Activated T-cell treated with anti-CD3 and anti-CD28 coated beads for 1 hour (primary cell): ENCODE data around the gene CELF2.

ENCODE experiments used
- DNase-seq: peaks from one replicate; pipeline ENCODE4 v3.0.0-alpha.2; 2020; ENCODE audit warnings: low read depth

CELF2 gene

DNA sequence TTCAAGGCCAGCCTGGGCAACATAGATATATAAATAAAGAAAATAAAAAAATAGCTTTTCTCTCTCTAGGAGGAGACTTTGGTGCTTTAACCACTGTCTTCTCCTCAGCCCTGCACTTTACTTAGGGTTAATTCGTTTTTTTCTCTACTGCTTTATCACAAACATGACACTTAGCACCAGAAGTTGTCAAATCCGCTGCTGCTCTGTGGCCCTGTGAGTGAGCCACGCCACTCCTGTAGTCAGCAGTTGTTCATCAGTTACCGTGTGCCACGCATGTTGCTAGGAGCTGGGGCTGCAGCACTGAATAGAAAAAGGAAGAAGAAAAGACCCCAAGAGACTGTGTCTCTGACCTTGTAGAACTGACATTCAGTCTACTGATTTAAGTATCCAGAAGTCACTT is 232.6 kb downstream of the CELF2 start:
- no peak for DNase-seq

DNA sequence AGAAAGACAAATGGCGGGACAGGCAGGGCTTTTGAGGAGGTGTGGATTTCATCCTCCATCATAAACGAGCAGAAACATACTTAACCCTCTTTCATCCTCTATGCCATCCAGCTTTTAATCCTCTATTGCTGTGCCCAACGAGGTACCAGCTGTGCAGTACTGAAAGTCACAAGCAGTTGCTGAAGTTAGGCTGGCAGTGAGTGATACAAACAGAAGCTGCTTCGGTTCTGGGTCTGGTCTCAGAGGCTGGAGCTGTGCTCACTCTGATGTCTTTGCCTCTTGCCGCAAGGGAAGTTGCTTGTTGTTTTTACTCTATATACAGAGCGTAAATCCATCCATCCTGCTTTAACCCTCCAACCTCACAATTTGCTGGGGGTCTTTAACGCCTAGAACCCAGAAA is 235.2 kb downstream of the CELF2 start:
- no peak for DNase-seq

DNA sequence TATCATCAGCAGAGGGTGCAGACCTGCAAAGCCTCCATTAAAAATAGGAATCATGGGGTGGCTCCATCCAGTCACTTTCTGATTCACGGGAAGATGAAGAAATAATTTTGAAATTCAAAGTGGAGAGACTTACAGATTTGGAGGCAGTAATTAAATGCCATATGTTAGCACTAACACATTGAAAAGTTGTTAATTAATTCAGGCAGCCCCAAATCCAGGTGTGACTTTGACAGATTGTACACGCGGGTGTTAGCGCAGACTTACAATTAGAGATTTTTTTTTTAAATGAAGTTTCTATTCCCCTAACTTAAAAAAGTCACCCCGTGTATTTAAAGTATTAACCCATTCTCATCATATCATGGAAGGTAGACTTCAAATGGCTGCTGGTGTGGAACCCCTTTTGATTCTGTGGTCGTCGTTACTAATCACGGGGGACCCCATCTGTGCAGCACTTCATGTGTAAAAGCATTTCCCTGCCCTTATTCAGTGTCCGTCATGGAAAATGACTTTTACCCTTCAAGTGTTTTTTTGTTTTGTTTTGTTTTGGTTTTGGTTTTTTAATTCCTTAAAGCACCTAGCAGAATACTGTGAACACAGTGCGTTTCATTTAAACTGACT is 235.8 kb downstream of the CELF2 start:
- no peak for DNase-seq

DNA sequence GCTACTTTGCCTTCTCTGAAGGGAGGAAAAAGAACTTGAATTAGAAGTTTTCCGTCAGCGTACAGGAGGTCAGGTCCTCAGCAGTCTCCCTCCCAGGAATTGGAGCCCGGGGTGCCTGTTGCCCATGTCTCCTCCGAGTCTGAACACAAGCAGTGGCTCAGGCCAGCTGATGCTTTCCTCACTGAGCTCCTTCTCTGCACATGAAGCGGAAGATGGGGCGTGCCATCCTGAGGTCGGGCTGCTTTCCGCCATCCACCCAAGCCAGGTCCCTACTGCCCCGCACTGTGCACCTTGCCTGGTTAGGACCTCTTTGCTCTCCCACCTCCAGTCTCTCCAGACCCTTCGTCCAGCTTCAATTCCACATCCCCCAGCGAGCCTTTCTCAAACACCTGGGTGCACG is 237.5 kb downstream of the CELF2 start:
- no peak for DNase-seq

DNA sequence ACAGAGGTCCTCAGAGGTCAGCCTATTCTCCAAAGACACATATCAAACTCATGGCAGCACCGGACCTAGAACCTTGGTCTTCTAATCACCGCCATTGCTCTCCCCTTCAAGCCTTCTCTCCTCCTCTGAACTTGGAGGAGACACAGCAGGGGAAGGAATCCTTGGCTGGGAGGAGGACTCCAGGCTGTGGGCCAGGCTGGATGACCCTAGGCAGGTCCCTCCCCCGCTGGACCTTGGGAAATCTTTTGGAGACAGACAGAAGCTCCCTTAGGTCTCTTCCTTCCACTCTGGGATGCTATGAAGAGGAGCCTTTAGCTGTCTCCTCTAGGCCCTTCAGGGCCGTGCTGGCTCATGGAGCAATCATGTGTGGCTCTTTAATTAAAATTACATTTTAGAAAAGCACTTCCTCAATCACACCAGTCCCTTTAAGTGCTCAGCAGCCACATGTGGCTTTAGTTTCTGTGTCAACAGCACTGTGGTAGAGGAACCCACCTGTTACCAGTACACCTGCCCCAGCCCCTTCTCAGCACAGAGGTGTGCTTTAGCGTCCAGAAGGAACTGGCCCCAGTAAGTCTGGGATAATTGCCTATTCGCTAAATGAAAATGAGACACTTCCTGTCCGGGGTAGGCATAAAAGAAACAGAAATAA is 238.2 kb downstream of the CELF2 start:
- no peak for DNase-seq

DNA sequence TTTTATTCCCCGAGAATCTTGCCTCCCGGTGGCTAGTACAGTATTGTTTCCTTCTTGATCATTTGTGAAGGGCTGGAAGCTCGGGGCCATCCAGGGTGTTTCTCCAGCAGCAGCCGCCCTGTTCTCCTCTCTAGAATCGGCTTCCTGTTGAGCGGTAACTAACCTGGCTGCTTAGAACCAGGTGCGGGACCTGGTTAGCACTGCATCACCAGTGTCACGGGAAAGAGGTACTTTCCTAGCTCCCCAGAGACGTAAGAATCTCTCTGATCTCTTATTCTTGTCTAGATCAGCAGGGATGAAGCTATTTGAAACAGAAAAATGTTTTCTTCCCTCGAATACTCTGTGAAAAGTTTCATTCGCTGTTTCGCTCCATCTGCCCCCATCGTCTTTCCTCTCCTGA is 239.2 kb downstream of the CELF2 start:
- DNase-seq = no peak

DNA sequence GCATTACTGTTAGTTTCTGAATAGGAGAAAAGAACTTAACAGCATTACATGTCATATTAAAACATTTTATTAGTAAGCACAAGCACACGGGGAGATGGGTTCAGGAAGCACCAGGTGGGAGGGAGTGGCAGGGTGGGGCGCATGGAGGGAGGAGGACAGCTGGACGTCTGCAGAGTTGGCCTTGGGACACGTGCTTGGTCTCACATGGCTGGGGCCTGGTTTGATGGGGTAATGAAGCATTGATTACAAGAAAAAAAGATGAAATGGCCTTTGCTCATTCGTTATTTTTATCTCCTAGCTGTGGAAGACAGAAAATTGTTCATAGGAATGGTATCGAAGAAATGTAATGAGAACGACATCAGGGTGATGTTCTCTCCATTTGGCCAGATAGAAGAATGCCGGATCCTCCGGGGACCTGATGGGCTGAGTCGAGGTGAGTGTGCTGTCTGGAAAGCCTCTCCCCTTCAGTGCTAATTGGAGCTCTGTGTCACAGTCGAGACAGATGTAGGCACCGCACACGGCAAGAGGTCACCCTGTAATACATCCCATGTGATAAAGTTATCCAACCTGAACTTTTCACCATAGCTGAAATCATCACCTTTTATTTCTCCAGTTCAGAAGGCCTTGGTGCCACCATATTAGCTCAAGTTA is 239.9 kb downstream of the CELF2 start:
- DNase-seq = no peak

DNA sequence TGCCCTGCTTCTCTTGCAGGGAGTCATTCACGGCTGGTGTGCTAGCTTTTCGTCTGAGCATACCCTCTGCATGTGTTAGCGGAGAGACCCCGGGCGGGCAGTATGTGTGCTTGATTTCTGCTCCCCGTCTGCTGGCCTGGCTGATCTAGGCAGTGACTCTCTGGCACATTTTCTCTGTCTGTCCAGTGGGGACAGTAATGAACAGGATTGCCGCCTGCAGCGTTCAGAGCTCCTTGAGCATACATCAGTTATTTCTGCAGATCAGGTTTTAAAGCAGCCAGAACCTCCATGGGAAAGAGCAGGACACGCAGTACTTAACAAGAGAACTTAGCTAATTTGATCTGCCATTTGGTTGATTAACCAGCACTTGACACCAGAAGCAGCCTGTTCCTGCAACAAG is 242.5 kb downstream of the CELF2 start:
- no peak for DNase-seq

DNA sequence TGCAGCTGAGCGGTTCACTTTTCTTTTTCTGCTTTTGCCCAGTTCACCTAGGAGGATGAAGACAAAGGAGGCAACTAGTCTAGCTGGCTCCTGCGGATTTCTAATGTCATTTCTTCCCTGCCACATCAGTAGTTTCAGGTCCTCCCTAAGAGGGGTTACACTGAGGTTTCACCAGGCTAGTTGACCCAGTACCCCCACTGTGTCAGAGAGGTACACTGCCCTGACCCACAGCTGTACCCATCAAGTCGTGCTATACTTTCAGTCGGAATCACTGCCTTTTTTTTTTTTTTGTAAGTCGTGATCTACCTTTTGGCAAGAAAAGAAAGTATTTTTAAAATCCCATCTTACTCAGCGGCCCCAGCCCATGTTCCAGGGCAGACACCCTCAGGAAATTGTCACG is 243.5 kb downstream of the CELF2 start:
- DNase-seq = no peak

DNA sequence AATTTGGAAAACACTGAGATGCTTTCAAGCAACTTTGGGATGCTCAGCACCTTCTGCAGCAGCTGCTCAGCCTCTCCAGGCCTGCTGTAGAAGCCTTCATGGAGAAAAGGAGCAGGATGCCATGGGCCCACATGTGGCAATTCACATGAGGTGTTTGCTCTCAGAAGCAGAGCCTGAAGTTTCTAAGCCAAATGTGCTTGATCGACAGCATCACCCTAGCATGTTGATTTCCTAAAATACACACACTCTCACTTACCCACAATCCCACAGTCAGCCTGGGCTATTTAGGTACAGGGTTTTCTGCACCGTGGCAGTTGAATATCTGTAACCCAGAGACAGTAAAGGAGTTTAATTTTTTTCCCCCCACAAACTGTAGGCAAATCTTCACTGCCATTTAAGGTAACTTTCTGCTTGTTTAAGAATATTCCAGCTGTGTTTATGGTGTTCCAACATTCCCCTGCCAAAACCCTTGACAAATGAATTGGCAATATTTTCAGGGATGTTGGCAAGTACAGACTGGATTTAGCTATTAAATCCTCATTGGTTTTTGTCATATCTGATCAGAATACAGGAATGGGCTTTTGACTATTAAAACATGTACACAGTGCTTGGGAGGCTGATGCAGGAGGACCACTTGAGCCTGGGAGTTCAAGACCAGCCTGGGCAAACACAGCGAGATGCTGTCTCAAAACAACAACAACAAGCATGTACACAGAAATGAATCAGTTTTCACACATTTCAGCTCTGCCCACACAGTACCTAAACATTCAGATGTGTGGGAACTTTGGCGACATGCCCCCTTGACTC is 244.2 kb downstream of the CELF2 start:
- DNase-seq = no peak

DNA sequence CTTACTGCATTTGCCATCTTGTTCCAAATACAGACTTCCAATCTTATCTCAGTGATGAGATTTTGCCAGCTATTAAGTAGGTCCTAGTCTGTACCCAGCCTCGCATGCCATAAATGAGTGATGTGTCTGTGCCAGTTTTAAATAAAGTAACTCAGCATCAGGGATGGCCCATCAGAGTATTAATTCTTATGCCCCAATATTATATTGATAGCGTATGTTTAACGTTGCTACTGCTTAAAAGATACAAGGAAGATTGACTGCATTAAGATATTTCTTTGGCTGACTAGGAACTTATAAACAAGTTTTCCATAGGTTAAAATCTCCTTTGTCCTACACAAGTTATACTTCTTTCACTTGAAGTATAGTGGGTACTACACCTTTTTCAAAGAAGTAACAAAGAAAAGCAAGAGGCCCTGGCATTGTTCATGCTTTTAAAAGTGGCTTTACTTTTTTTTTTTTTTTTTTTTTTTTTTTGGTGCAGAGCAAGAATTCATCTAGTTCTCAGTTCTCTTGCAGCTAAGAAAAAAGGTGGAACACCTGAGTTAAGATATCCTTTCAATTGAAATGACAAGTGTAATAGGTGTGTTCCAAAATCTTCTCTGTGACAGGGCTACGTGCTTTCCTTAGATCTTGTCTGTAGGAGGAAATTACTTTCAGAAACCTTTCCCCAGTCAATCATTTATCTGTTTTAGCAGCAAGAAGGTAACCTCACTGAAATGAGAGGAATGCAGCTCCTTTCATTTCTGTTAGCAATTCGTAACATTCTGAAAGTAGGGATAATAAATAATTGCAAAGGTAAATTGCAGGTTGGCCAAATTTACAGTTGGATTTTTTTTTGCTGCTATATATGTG is 245.0 kb downstream of the CELF2 start:
- no peak for DNase-seq

DNA sequence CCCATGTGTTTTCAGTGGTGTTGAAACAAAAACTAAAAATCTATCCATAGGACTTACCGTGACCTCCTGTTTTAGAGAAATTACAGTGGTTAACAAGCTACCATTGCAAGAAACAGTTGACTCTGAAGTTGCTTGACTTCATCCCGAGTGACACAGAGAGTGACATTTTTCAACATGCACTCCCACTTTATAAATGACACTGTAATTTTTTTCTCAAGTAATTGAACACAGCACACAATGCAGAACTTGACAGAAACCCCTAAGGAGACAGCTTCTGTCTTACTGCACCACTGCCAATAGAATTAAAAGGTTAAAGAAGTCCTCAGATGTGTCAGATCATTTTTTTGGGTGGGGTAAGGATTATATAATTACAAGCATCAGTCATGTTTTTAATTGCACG is 246.1 kb downstream of the CELF2 start:
- no peak for DNase-seq

DNA sequence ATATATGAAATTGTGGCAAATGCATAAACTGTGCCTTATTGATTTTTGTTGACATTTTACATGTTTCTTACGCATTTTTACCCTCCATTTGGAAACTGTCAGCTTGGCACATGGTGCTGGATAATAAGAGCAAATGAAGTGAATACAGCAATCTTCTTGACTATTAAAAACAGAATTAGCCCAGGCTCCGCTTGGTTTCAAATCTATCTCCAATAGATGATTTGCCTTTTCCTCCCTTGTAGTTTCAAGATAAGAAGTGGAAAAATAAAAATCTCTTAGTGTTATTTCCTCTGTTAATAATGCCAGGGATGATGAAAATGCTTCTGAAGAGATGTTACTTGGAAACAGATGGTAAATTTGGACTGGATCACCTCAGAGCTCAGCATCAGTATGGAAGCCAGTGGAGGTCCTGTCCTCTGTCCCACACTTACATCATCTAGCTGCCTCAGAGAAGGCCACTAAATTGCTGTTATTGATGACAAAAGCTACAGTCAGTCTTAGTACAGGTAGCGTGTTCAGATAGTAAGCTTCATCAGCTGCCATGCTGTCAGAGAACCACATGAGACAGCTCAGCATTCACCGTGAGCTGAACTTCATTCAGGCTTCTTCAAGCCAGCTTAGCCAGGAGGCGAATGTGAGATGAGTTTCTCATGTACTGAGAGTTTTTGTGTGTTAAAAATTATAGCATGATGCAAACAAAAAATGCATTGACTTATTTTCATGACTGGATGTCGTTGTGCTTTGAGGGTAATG is 246.8 kb downstream of the CELF2 start:
- no peak for DNase-seq

DNA sequence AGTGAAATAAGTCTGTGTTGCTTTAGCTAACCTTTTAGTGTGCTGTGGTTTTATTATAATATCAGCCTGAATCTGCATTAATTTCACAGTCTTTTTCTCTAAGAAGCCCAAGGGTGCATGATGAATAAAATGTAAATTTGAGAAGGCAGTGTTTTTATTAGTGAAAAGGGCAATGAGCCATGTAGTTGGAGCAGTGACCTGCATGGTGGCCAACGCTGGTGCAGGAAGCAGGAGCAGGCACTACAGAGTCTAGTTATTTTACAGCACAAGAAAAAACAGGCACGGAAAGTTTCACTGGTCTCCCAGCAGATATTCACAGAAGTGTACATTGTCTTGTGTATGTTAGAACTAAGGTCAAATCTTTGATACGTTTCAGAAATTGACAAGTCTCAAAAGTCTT is 247.8 kb downstream of the CELF2 start:
- DNase-seq = no peak

DNA sequence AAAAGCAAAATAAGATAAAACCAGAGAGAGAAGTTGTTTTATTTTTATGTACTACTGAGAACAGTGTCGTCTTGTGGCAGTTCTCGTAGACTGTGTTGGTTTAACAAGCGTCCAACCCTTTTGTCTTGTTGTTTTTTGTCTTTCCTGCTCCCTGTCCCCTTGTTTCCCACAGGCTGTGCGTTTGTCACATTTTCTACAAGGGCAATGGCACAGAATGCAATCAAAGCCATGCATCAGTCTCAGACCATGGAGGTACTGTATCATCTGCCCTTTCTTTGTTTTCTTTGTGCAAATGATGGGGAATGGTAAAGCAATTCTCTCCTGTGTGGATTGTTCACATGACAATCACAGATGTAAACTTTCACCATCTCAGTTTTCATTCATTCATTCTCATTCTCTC is 248.8 kb downstream of the CELF2 start:
- no peak for DNase-seq

DNA sequence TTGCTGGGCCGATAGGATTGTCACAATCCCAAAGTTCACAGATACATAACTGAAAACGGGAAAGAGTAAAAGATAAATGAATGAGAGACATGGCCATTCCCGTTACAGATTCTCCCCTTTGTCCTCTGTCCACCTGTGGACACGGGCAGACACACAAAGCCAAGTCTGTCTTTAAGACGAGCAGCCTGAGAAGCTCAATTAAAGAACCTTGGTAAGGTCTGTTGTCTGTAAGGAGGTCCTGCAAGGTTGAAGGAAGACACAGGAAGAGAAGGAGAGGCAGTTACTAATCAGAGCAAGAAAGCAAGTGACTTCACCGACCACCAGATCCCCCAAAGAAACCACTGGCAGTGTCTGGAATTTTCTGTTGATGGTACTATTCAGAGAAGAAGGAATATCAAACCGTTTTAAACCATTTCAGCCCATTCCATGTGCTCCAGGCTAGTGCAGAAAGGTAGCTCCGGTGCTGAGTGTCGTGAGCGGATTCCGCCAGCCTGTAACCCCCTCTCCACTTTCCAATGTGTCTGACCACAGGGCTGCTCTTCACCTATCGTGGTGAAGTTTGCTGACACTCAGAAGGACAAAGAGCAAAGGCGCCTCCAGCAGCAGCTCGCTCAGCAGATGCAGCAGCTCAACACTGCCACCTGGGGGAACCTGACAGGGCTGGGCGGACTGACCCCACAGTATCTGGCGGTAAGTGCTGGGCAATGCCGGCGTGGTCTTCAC is 252.6 kb downstream of the CELF2 start:
- peak; percentile 62 for DNase-seq

DNA sequence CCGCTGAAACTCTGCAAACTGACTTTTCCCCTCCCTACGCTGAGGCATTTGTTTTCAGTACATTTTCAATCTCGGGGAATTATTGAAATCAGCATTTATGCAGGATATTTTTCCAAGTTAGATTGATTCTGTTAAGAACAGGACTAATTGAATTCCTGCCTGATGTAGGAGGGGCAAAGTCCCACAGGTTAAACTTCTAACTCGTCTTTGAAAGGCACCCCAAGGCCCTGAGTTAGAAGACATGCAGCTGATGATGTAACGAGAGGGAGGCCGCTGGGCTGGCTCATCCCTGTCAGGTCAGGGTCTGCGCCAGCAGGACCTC is 253.1 kb downstream of the CELF2 start:
- DNase-seq = no peak

DNA sequence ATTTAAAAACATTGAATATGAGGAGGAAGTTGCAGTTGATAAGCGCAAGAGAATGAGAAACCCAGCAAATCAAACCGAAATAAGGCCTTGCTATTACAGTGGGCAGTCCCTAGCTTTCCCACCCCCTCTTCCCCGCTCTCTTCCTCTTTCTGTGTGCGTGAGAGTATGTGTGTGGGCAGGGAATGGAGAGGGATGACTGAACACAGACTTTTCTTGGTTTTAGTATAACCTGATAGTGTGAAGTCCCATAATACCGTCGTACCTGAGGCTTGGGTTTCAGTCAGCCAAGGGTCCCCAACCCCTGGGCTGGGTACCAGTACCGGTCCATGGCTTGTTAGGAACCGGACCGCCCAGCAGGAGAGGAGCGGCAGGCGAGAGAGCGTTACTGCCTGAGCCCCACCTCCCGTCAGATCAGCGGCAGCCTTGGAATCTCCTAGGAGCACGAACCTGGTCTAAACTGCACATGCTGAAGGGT is 255.3 kb downstream of the CELF2 start:
- no peak for DNase-seq

DNA sequence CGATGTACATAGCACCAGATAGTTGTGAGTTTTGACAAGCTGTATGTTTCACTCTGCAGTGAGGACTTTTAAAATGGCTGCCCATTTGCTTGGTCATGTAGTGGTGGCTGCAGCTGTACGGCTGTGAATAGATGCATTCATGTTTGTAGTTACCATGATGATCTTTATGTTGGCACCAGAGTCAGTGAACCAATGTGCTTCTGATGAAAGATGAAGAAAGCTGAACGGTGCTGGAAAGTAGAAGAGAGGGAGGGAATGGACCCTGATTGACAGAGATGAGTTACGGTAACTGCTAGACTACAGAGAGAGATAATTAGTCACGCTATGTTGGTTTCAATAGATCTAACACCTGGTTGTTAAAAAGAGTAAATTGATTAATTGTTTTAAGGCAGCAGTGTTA is 256.8 kb downstream of the CELF2 start:
- no peak for DNase-seq

DNA sequence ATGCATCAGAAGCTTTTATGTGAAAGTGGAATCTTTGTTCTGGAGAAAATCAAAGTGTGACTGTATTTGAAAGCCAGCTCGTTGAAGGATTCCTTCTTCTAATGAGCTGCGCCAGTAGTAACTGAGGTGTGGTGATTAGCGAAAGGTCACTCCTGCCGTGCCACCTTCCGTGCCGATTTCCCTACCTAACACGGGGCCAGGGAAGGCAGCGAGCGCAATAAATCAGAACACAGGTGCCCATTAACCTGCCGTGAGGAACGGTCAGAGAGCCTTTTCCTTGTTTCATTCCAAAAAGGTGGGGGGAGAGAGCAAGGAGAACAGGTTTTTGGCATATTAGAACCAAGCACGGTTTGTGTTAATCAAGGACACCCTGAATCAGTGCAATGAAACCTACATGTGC is 258.0 kb downstream of the CELF2 start:
- no peak for DNase-seq
